ENCODE data around the gene BLOC1S2.
"Not testable (repeated sequence)": the region's sequence is repeated elsewhere in the genome, so short reads cannot be mapped to it uniquely, and the experiment has no call there.

BLOC1S2 gene

GRCh38 chr10:100318207-100318606, 31.7 kb upstream of the BLOC1S2 start:
- no peaks in the 10 kb centered on the region for H3K9me3 ChIP-seq (ENCODE audit: control insufficient read depth, insufficient read depth, low read depth, low read length)
- no peak overlapping the region for H3K27ac ChIP-seq (ENCODE audit: low read depth, low read length)
- no peaks in the 10 kb centered on the region for H3K36me3 ChIP-seq (ENCODE audit: control insufficient read depth, insufficient read depth, low read length)
- H3K4me1 ChIP-seq (ENCODE audit: control insufficient read depth, insufficient read depth, low read length): peaks cover 5% of the 10 kb centered on the region; the same call in 1 of the 2 replicates
- no peak overlapping the region for H3K4me3 ChIP-seq (ENCODE audit: low read depth, low read length)
- H3K9ac ChIP-seq (ENCODE audit: low read length): no peak overlapping the region
- H3K27me3 ChIP-seq (ENCODE audit: control insufficient read depth, insufficient read depth, low read length): peaks cover 10% of the 10 kb centered on the region; the same call in 1 of the 2 replicates

GRCh38 chr10:100315615-100316014, 29.1 kb upstream of the BLOC1S2 start:
- no peak overlapping the region for H3K9ac ChIP-seq (ENCODE audit: low read length)
- no peak overlapping the region for H3K4me3 ChIP-seq (ENCODE audit: low read depth, low read length)
- H3K36me3 ChIP-seq (ENCODE audit: control insufficient read depth, insufficient read depth, low read length): no peaks in the 10 kb centered on the region
- no peaks in the 10 kb centered on the region for H3K9me3 ChIP-seq (ENCODE audit: control insufficient read depth, insufficient read depth, low read depth, low read length)
- peaks cover 27% of the 10 kb centered on the region for H3K27me3 ChIP-seq (ENCODE audit: control insufficient read depth, insufficient read depth, low read length)
- H3K4me1 ChIP-seq (ENCODE audit: control insufficient read depth, insufficient read depth, low read length): peaks cover 5% of the 10 kb centered on the region; the same call in 1 of the 2 replicates
- no peak overlapping the region for H3K27ac ChIP-seq (ENCODE audit: low read depth, low read length)

- Histone ChIP-seq H3K9ac (ENCODE audit: low read length) (no peak overlapping the region), H3K4me1 (ENCODE audit: control insufficient read depth, insufficient read depth, low read length) (peaks cover 5% of the 10 kb centered on the region; the same call in 1 of the 2 replicates), H3K9me3 (ENCODE audit: control insufficient read depth, insufficient read depth, low read depth, low read length) (no peaks in the 10 kb centered on the region), H3K4me3 (ENCODE audit: low read depth, low read length) (no peak overlapping the region), H3K36me3 (ENCODE audit: control insufficient read depth, insufficient read depth, low read length) (no peaks in the 10 kb centered on the region), H3K27ac (ENCODE audit: low read depth, low read length) (no peak overlapping the region), H3K27me3 (ENCODE audit: control insufficient read depth, insufficient read depth, low read length) (peaks cover 19% of the 10 kb centered on the region)
Observed at GRCh38 chr10:100311298-100311697, 24.8 kb upstream of the BLOC1S2 start.

GRCh38 chr10:100307684-100308083, 21.2 kb upstream of the BLOC1S2 start:
- no peak overlapping the region for H3K27ac ChIP-seq (ENCODE audit: low read depth, low read length)
- no peaks in the 10 kb centered on the region for H3K4me1 ChIP-seq (ENCODE audit: control insufficient read depth, insufficient read depth, low read length)
- H3K9ac ChIP-seq (ENCODE audit: low read length): no peak overlapping the region

GRCh38 chr10:100306861-100307260, 20.4 kb upstream of the BLOC1S2 start:
- H3K27me3 ChIP-seq (ENCODE audit: control insufficient read depth, insufficient read depth, low read length): peaks cover 16% of the 10 kb centered on the region
- H3K9ac ChIP-seq (ENCODE audit: low read length): no peak overlapping the region
- H3K4me3 ChIP-seq (ENCODE audit: low read depth, low read length): no peak overlapping the region
- no peaks in the 10 kb centered on the region for H3K36me3 ChIP-seq (ENCODE audit: control insufficient read depth, insufficient read depth, low read length)
- H3K9me3 ChIP-seq (ENCODE audit: control insufficient read depth, insufficient read depth, low read depth, low read length): no peaks in the 10 kb centered on the region
- no peaks in the 10 kb centered on the region for H3K4me1 ChIP-seq (ENCODE audit: control insufficient read depth, insufficient read depth, low read length)
- H3K27ac ChIP-seq (ENCODE audit: low read depth, low read length): no peak overlapping the region

More at GRCh38 chr10:100307684-100308083, 21.2 kb upstream of the BLOC1S2 start:
- Histone ChIP-seq H3K27me3 (ENCODE audit: control insufficient read depth, insufficient read depth, low read length) (peaks cover 22% of the 10 kb centered on the region), H3K4me3 (ENCODE audit: low read depth, low read length) (no peak overlapping the region), H3K36me3 (ENCODE audit: control insufficient read depth, insufficient read depth, low read length) (no peaks in the 10 kb centered on the region), H3K9me3 (ENCODE audit: control insufficient read depth, insufficient read depth, low read depth, low read length) (no peaks in the 10 kb centered on the region)

- no peak overlapping the region for H3K4me3 ChIP-seq (ENCODE audit: low read depth, low read length)
- peaks cover 10% of the 10 kb centered on the region; the same call in 1 of the 2 replicates for H3K27me3 ChIP-seq (ENCODE audit: control insufficient read depth, insufficient read depth, low read length)
- H3K27ac ChIP-seq (ENCODE audit: low read depth, low read length): no peak overlapping the region
- no peaks in the 10 kb centered on the region for H3K4me1 ChIP-seq (ENCODE audit: control insufficient read depth, insufficient read depth, low read length)
- H3K36me3 ChIP-seq (ENCODE audit: control insufficient read depth, insufficient read depth, low read length): no peaks in the 10 kb centered on the region
- H3K9ac ChIP-seq (ENCODE audit: low read length): no peak overlapping the region
- peaks cover 11% of the 10 kb centered on the region for H3K9me3 ChIP-seq (ENCODE audit: control insufficient read depth, insufficient read depth, low read depth, low read length)
Observed at GRCh38 chr10:100304414-100304813, 17.9 kb upstream of the BLOC1S2 start.

GRCh38 chr10:100303724-100304319, 17.3 kb upstream of the BLOC1S2 start:
- Histone ChIP-seq H3K4me1 (ENCODE audit: control insufficient read depth, insufficient read depth, low read length) (no peaks in the 10 kb centered on the region), H3K36me3 (ENCODE audit: control insufficient read depth, insufficient read depth, low read length) (no peaks in the 10 kb centered on the region), H3K9me3 (ENCODE audit: control insufficient read depth, insufficient read depth, low read depth, low read length) (peaks cover 11% of the 10 kb centered on the region), H3K9ac (ENCODE audit: low read length) (no peak overlapping the region), H3K4me3 (ENCODE audit: low read depth, low read length) (no peak overlapping the region), H3K27ac (ENCODE audit: low read depth, low read length) (no peak overlapping the region), H3K27me3 (ENCODE audit: control insufficient read depth, insufficient read depth, low read length) (peaks cover 10% of the 10 kb centered on the region; the same call in 1 of the 2 replicates)

GRCh38 chr10:100301123-100301522, 14.6 kb upstream of the BLOC1S2 start:
- not testable (repeated sequence) for H3K36me3 ChIP-seq (ENCODE audit: control insufficient read depth, insufficient read depth, low read length); H3K9ac ChIP-seq (ENCODE audit: low read length); H3K27me3 ChIP-seq (ENCODE audit: control insufficient read depth, insufficient read depth, low read length); H3K4me3 ChIP-seq (ENCODE audit: low read depth, low read length); H3K4me1 ChIP-seq (ENCODE audit: control insufficient read depth, insufficient read depth, low read length)
- Histone ChIP-seq H3K9me3 (ENCODE audit: control insufficient read depth, insufficient read depth, low read depth, low read length) (peaks cover 11% of the 10 kb centered on the region), H3K27ac (ENCODE audit: low read depth, low read length) (0 out of 2 replicates have a peak overlapping the region, but pooled peaks have one; percentile 50)

- peaks cover 5% of the 10 kb centered on the region for H3K4me1 ChIP-seq (ENCODE audit: control insufficient read depth, insufficient read depth, low read length)
- no peak overlapping the region for H3K27ac ChIP-seq (ENCODE audit: low read depth, low read length)
- no peaks in the 10 kb centered on the region for H3K36me3 ChIP-seq (ENCODE audit: control insufficient read depth, insufficient read depth, low read length)
- H3K4me3 ChIP-seq (ENCODE audit: low read depth, low read length): no peak overlapping the region
- H3K9me3 ChIP-seq (ENCODE audit: control insufficient read depth, insufficient read depth, low read depth, low read length): peaks cover 11% of the 10 kb centered on the region
- no peak overlapping the region for H3K9ac ChIP-seq (ENCODE audit: low read length)
- peaks cover 9% of the 10 kb centered on the region; the same call in 1 of the 2 replicates for H3K27me3 ChIP-seq (ENCODE audit: control insufficient read depth, insufficient read depth, low read length)
Observed at GRCh38 chr10:100297242-100297641, 10.8 kb upstream of the BLOC1S2 start.

- no peak overlapping the region for H3K4me3 ChIP-seq (ENCODE audit: low read depth, low read length)
- H3K4me1 ChIP-seq (ENCODE audit: control insufficient read depth, insufficient read depth, low read length): peaks cover 5% of the 10 kb centered on the region
- H3K27ac ChIP-seq (ENCODE audit: low read depth, low read length): no peak overlapping the region
- no peaks in the 10 kb centered on the region for H3K9me3 ChIP-seq (ENCODE audit: control insufficient read depth, insufficient read depth, low read depth, low read length)
- H3K27me3 ChIP-seq (ENCODE audit: control insufficient read depth, insufficient read depth, low read length): peaks cover 9% of the 10 kb centered on the region; the same call in 1 of the 2 replicates
- no peak overlapping the region for H3K9ac ChIP-seq (ENCODE audit: low read length)
- H3K36me3 ChIP-seq (ENCODE audit: control insufficient read depth, insufficient read depth, low read length): no peaks in the 10 kb centered on the region
Observed at GRCh38 chr10:100293066-100293465, 6.6 kb upstream of the BLOC1S2 start.

GRCh38 chr10:100292300-100292699, 5.8 kb upstream of the BLOC1S2 start:
- H3K9ac ChIP-seq (ENCODE audit: low read length); H3K9me3 ChIP-seq (ENCODE audit: control insufficient read depth, insufficient read depth, low read depth, low read length); H3K4me1 ChIP-seq (ENCODE audit: control insufficient read depth, insufficient read depth, low read length); H3K27ac ChIP-seq (ENCODE audit: low read depth, low read length); H3K4me3 ChIP-seq (ENCODE audit: low read depth, low read length); H3K36me3 ChIP-seq (ENCODE audit: control insufficient read depth, insufficient read depth, low read length); H3K27me3 ChIP-seq (ENCODE audit: control insufficient read depth, insufficient read depth, low read length): not testable (repeated sequence)

All from HUES6 (cell line).